SU-DHL-6 (cell line): ENCODE measurements around the gene CERK.

Experiments used
- H2AFZ ChIP-seq: fragments of 200-600 bp; sonication (generic); 2 replicates; pipeline ENCODE4 v1.6.1; 2014; ENCODE audit warnings: low read depth, mild to moderate bottlenecking, moderate library complexity, mixed read lengths, antibody characterized with exemption, low read length; ENCODE audit not compliant: severe bottlenecking
- H3F3A ChIP-seq: fragments of 200-600 bp; shearing (Covaris generic); 2 replicates; pipeline ENCODE4 v1.6.0; 2016; ENCODE audit warnings: antibody characterized with exemption, mild to moderate bottlenecking; ENCODE audit not compliant: insufficient read depth
- H3K27ac ChIP-seq: fragments of 200-600 bp; sonication (generic); 2 replicates; pipeline ENCODE4 v1.5.1; 2016; ENCODE audit warnings: low read depth, mild to moderate bottlenecking, low read length, moderate library complexity, mixed read lengths
- H3K27me3 ChIP-seq: fragments of 200-600 bp; sonication (generic), shearing (Covaris generic); 2 replicates; pipeline ENCODE4 v1.6.0; 2014; ENCODE audit warnings: mild to moderate bottlenecking, low read length
- H3K36me3 ChIP-seq: fragments of 200-600 bp; sonication (generic); 2 replicates; pipeline ENCODE4 v1.6.1; 2014; ENCODE audit warnings: mild to moderate bottlenecking, low read length, mixed read lengths
- H3K4me2 ChIP-seq: fragments of 300-600, 200-600 bp; shearing (Covaris generic), sonication (generic); 2 replicates; pipeline ENCODE4 v1.6.0; 2014; ENCODE audit warnings: low read length, low read depth, mild to moderate bottlenecking; ENCODE audit not compliant: poor library complexity, severe bottlenecking
- H3K4me3 ChIP-seq: fragments of 200-600 bp; sonication (generic); 2 replicates; pipeline ENCODE4 v1.5.1; 2014; ENCODE audit warnings: antibody characterized with exemption, low read length, mild to moderate bottlenecking, mixed read lengths; ENCODE audit not compliant: insufficient read depth, poor library complexity, severe bottlenecking
- H3K79me2 ChIP-seq: fragments of 200-600 bp; sonication (generic); 2 replicates; pipeline ENCODE4 v1.6.1; 2014; ENCODE audit warnings: mild to moderate bottlenecking, low read length, moderate library complexity; ENCODE audit not compliant: insufficient read depth
- H3K9ac ChIP-seq: fragments of 200-600 bp; sonication (generic); 2 replicates; pipeline ENCODE4 v1.7.0; 2014; ENCODE audit warnings: mild to moderate bottlenecking, low read length
- H3K9me2 ChIP-seq: fragments of 200-600 bp; sonication (generic); replicated peaks from 2 replicates; pipeline ENCODE4 v1.6.1; 2014; ENCODE audit warnings: low read length; ENCODE audit not compliant: insufficient read depth
- H3K9me3 ChIP-seq: fragments of 200-600 bp; sonication (generic); 2 replicates; pipeline ENCODE4 v1.6.1; 2014; ENCODE audit warnings: low read length, mixed read lengths; ENCODE audit not compliant: insufficient read depth
- H4K20me1 ChIP-seq: fragments of 200-600 bp; sonication (generic); 2 replicates; pipeline ENCODE4 v1.6.1; 2014; ENCODE audit warnings: low read depth, mild to moderate bottlenecking, antibody characterized with exemption, low read length, moderate library complexity, mixed read lengths
- EZH2phosphoT487 ChIP-seq: fragments of 200-600 bp; sonication (generic), shearing (Covaris generic); conservative IDR thresholded peaks from 2 replicates; pipeline ENCODE4 v1.6.1; 2018; ENCODE audit warnings: mild to moderate bottlenecking, antibody characterized with exemption, low read length, moderate library complexity, mixed read lengths
- TF ChIP-seq, protein P1 (sequence below): fragments of 200-600 bp; sonication (generic); IDR thresholded peaks from one replicate; pipeline ENCODE4 v1.5.1; 2017; ENCODE audit warnings: antibody characterized with exemption, mild to moderate bottlenecking, low read length, moderate library complexity; ENCODE audit not compliant: insufficient read depth, poor library complexity, severe bottlenecking

Gene CERK

DNA sequence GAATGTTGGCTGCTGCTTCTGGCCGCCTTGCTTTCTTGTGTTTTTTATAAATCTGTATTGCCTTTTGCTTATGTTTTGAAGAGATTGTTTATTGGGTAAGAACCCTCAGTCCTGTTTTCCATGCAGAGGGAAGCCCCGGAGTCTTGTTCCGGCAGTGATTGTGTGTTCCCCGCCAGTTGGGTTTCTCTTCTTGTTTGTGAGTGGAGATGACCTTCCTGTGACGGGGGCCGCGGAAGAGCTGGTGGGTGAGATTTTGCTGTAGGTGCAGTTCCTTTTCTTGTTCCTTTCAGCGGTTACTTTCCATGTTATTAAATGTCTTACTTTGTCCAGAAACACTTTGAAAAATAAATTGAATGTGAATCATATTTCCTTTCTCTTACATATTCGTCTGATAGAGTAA lies 32.7 kb upstream of the CERK start:
- no peak overlapping the region for H2AFZ ChIP-seq
- no peaks in the 10 kb centered on the region for H3K9me3 ChIP-seq
- no peaks in the 10 kb centered on the region for H4K20me1 ChIP-seq
- H3K4me3 ChIP-seq, result peak overlapping the region; percentile 44
- peak overlapping the region; percentile 73 for H3K4me2 ChIP-seq
- peaks cover 63% of the 10 kb centered on the region for H3K79me2 ChIP-seq
- no peaks in the 10 kb centered on the region for H3K27me3 ChIP-seq
- H3K27ac ChIP-seq, result peak overlapping the region; percentile 97
- H3K9ac ChIP-seq, result peak overlapping the region; percentile 68
- no peaks in the 10 kb centered on the region for H3K36me3 ChIP-seq
- H3F3A ChIP-seq, result peaks cover 71% of the 10 kb centered on the region
- H3K9me2 ChIP-seq, result no peaks in the 10 kb centered on the region
- TF ChIP-seq, protein P1, sequence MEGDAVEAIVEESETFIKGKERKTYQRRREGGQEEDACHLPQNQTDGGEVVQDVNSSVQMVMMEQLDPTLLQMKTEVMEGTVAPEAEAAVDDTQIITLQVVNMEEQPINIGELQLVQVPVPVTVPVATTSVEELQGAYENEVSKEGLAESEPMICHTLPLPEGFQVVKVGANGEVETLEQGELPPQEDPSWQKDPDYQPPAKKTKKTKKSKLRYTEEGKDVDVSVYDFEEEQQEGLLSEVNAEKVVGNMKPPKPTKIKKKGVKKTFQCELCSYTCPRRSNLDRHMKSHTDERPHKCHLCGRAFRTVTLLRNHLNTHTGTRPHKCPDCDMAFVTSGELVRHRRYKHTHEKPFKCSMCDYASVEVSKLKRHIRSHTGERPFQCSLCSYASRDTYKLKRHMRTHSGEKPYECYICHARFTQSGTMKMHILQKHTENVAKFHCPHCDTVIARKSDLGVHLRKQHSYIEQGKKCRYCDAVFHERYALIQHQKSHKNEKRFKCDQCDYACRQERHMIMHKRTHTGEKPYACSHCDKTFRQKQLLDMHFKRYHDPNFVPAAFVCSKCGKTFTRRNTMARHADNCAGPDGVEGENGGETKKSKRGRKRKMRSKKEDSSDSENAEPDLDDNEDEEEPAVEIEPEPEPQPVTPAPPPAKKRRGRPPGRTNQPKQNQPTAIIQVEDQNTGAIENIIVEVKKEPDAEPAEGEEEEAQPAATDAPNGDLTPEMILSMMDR, result no peak
- TF ChIP-seq EZH2phosphoT487, result no peak

- Histone ChIP-seq H3K9me2 (no peaks in the 10 kb centered on the region), H3K27ac (peak overlapping the region; percentile 97), H3F3A (peaks cover 65% of the 10 kb centered on the region), H3K79me2 (peaks cover 59% of the 10 kb centered on the region), H3K36me3 (no peaks in the 10 kb centered on the region), H3K9ac (peak overlapping the region; percentile 68), H3K4me2 (peak overlapping the region; percentile 73), H3K9me3 (no peaks in the 10 kb centered on the region), H3K27me3 (no peaks in the 10 kb centered on the region), H2AFZ (no peak overlapping the region), H3K4me3 (peak overlapping the region; percentile 44), H4K20me1 (no peaks in the 10 kb centered on the region)
- TF ChIP-seq EZH2phosphoT487, result no peak
- TF ChIP-seq, protein P1, result no peak
These were observed 32.1 kb upstream of the CERK start for GRCh38 chr22:46770151-46770641.

GRCh38 chr22:46769706-46770105 lies 31.7 kb upstream of the CERK start:
- H4K20me1 ChIP-seq, result no peaks in the 10 kb centered on the region

More at GRCh38 chr22:46769706-46770105, 31.7 kb upstream of the CERK start:
- Histone ChIP-seq H3K79me2 (peaks cover 62% of the 10 kb centered on the region), H3F3A (peaks cover 63% of the 10 kb centered on the region), H3K4me3 (peak overlapping the region; percentile 44), H3K27ac (peak overlapping the region; percentile 97), H3K36me3 (no peaks in the 10 kb centered on the region), H3K27me3 (no peaks in the 10 kb centered on the region), H3K4me2 (peak overlapping the region; percentile 73), H2AFZ (no peak overlapping the region), H3K9ac (peak overlapping the region; percentile 68), H3K9me2 (no peaks in the 10 kb centered on the region), H3K9me3 (no peaks in the 10 kb centered on the region)
- TF ChIP-seq EZH2phosphoT487, result no peak
- TF ChIP-seq, protein P1, result no peak
